Activated B cell treated with CpG ODN at 0.5 μM for 24 hours (primary cell): ENCODE results near the gene PI4KB. TPM values are rescaled to one million over a fixed set of nuclear protein-coding genes. Genes with fewer than 3 reads are reported as not detected.

Experiments
- ATAC-seq: fragments of 200-7000 bp; cut with Tn5 transposase; one replicate; pipeline ENCODE4 v1.10.0; 2021; ENCODE audit warnings: low read depth, mild to moderate bottlenecking, moderate library complexity
- CTCF ChIA-PET: fragments of 350-600 bp; sonication (Branson Sonifier 250); formaldehyde crosslinking; loops from one replicate; lab custom pipeline; 2021; ENCODE audit warnings: antibody characterized with exemption; lab: Charles Lee
- POLR2A ChIA-PET: fragments of 350-600 bp; sonication (Branson Sonifier 250); formaldehyde crosslinking; loops from one replicate; lab custom pipeline; 2021; ENCODE audit warnings: antibody characterized with exemption; lab: Charles Lee
- DNase-seq: peaks from one replicate; pipeline ENCODE4 v3.0.0; 2022
- H3K27ac Mint-ChIP-seq: one replicate; pipeline ENCODE4 v1.8.0; 2020; ENCODE audit warnings: mixed read lengths
- H3K27me3 Mint-ChIP-seq: one replicate; pipeline ENCODE4 v1.8.0; 2021; ENCODE audit warnings: mixed read lengths
- H3K36me3 Mint-ChIP-seq: one replicate; pipeline ENCODE4 v1.8.0; 2021; ENCODE audit warnings: low read depth, mixed read lengths
- H3K4me1 Mint-ChIP-seq: one replicate; pipeline ENCODE4 v1.8.0; 2021; ENCODE audit warnings: mixed read lengths
- H3K4me3 Mint-ChIP-seq: one replicate; pipeline ENCODE4 v1.8.0; 2020; ENCODE audit warnings: mild to moderate bottlenecking, mixed read lengths
- H3K9me3 Mint-ChIP-seq: one replicate; pipeline ENCODE4 v1.8.0; 2020; ENCODE audit warnings: mixed read lengths
- CTCF ChIP-seq: fragments of 200-600 bp; IDR thresholded peaks from one replicate; pipeline ENCODE4 v1.8.0; 2022; ENCODE audit warnings: antibody characterized with exemption, mild to moderate bottlenecking
- intact Hi-C: fragments of 100-400 bp; cut with micrococcal nuclease; formaldehyde crosslinking; loops from one replicate; pipeline ENCODE4 v1.15.1; 2024
- total RNA-seq: library from RNA; stranded (reverse); gene quantifications from 2 replicates; pipeline ENCODE4 v1.2.3, GENCODE V29; 2022

Gene PI4KB
- total RNA-seq, 1 donor from 2014 or later, result 113 TPM

GRCh38 chr1:151346082-151346768 is 19.0 kb upstream of the PI4KB start:
- no peak for DNase-seq
- H3K27ac Mint-ChIP-seq, result peak overlapping the region; percentile 100
- TF ChIP-seq CTCF, result no peak
- H3K27me3 Mint-ChIP-seq, result no peaks in the 10 kb centered on the region
- intact Hi-C loops, result loop anchor here (2.0 to 10.0 kb wide), 6 partner anchors 91 to 1024 kb away; partner anchors contain the start of genes ENSA, PIP5K1A, POGZ and PRPF3
- POLR2A ChIA-PET, result interaction anchor here (0.6 to 5.5 kb wide), 13 partner anchors 11 to 157 kb away, joined by 3 to 61 read pairs (median 4); partner anchors contain the start of genes PI4KB, PSMB4, PSMD4 and VPS72
- no peaks in the 10 kb centered on the region for H3K9me3 Mint-ChIP-seq
- CTCF ChIA-PET, result no interaction called here
- H3K36me3 Mint-ChIP-seq, result peaks cover 58% of the 10 kb centered on the region
- H3K4me1 Mint-ChIP-seq, result peaks cover 59% of the 10 kb centered on the region
- no peak for ATAC-seq
- peak overlapping the region; percentile 98 for H3K4me3 Mint-ChIP-seq

- peak overlapping the region; percentile 100 for H3K27ac Mint-ChIP-seq
- ChIA-PET POLR2A (interaction anchor here (0.6 to 2.6 kb wide), 6 partner anchors 10 to 62 kb away, joined by 3 to 26 read pairs (median 4); partner anchors contain the start of genes PI4KB, PSMB4 and ZNF687), CTCF (interaction anchor here (1.0 to 1.7 kb wide), 2 partner anchors 18 to 43 kb away, joined by 3 to 5 read pairs; no protein-coding TSS in a partner anchor)
- H3K27me3 Mint-ChIP-seq, result no peaks in the 10 kb centered on the region
- peaks cover 70% of the 10 kb centered on the region for H3K36me3 Mint-ChIP-seq
- ATAC-seq, result no peak
- intact Hi-C loops, result loop anchor here (10.0 kb wide), 2 partner anchors 89 to 719 kb away; partner anchors contain the start of genes ENSA and PSMD4
- no peak for TF ChIP-seq CTCF
- peaks cover 70% of the 10 kb centered on the region for H3K4me1 Mint-ChIP-seq
- peak overlapping the region; percentile 48 for H3K4me3 Mint-ChIP-seq
- no peak for DNase-seq
- H3K9me3 Mint-ChIP-seq, result no peaks in the 10 kb centered on the region
Measured at GRCh38 chr1:151344291-151344690, 17.1 kb upstream of the PI4KB start.

- H3K4me1 Mint-ChIP-seq, result peaks cover 70% of the 10 kb centered on the region
- DNase-seq, result no peak
- CTCF ChIA-PET, result interaction anchor here (0.9 to 1.7 kb wide), 3 partner anchors 10 to 43 kb away, joined by 3 to 5 read pairs (median 3); no protein-coding TSS in a partner anchor
- no peaks in the 10 kb centered on the region for H3K27me3 Mint-ChIP-seq
- intact Hi-C loops, result loop anchor here (10.0 kb wide), 2 partner anchors 89 to 719 kb away; partner anchors contain the start of genes ENSA and PSMD4
- H3K4me3 Mint-ChIP-seq, result peak overlapping the region; percentile 48
- no peaks in the 10 kb centered on the region for H3K9me3 Mint-ChIP-seq
- peak overlapping the region; percentile 100 for H3K27ac Mint-ChIP-seq
- no peak for ATAC-seq
- peaks cover 72% of the 10 kb centered on the region for H3K36me3 Mint-ChIP-seq
- POLR2A ChIA-PET, result interaction anchor here (0.6 to 4.8 kb wide), 5 partner anchors 10 to 60 kb away, joined by 3 to 37 read pairs (median 4); partner anchors contain the start of genes PI4KB and PSMB4
- no peak for TF ChIP-seq CTCF
Measured at GRCh38 chr1:151343587-151343986, 16.4 kb upstream of the PI4KB start.

GRCh38 chr1:151342569-151342968 is 15.4 kb upstream of the PI4KB start:
- Mint-ChIP-seq H3K27me3 (no peaks in the 10 kb centered on the region), H3K27ac (peak overlapping the region; percentile 100), H3K4me1 (peaks cover 61% of the 10 kb centered on the region), H3K9me3 (no peaks in the 10 kb centered on the region), H3K36me3 (peaks cover 75% of the 10 kb centered on the region), H3K4me3 (no peak overlapping the region)
- no peak for ATAC-seq
- ChIA-PET CTCF (interaction anchor here (0.9 to 4.0 kb wide), 3 partner anchors 11 to 42 kb away, joined by 3 to 51 read pairs (median 5); no protein-coding TSS in a partner anchor), POLR2A (interaction anchor here (0.6 to 4.8 kb wide), 4 partner anchors 9 to 56 kb away, joined by 3 to 37 read pairs (median 4); partner anchors contain the start of genes PI4KB and PSMB4)
- TF ChIP-seq CTCF, result no peak
- no peak for DNase-seq
- intact Hi-C loops, result loop anchor here (10.0 kb wide), 2 partner anchors 88 to 718 kb away; partner anchors contain the start of genes ENSA and PSMD4
